ENCODE measurements around the gene ELK3. TPM values are rescaled to one million over a fixed set of nuclear protein-coding genes. Genes with fewer than 3 reads are reported as not detected.
A peak's percentile ranks its signal among the peaks of the same experiment; 100 is the strongest.

Gene ELK3
- total RNA-seq, 1 experiment from 2014 or later: 30.9 TPM

DNA sequence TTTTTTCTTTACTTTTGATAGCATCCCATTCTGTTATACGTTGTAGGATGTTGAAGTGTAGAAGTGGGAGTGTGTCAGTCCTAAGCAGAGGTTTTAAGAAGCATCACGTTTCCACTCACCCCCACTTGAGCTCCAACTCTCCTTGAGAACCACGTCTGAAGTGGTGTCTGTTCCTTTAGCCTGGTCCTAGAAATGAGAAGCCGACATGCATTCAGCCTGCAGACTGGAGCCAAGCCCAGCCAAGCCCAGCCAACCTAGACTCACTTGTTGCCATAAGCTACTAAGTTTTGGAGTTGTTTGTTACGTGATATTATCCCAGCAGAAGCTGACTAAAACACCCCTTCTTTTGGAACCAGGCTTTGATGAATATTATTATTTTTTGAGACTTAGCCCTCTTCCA is 4.4 kb upstream of the ELK3 start:
- DNase-seq (ENCODE audit: low spot score): no peak

DNA sequence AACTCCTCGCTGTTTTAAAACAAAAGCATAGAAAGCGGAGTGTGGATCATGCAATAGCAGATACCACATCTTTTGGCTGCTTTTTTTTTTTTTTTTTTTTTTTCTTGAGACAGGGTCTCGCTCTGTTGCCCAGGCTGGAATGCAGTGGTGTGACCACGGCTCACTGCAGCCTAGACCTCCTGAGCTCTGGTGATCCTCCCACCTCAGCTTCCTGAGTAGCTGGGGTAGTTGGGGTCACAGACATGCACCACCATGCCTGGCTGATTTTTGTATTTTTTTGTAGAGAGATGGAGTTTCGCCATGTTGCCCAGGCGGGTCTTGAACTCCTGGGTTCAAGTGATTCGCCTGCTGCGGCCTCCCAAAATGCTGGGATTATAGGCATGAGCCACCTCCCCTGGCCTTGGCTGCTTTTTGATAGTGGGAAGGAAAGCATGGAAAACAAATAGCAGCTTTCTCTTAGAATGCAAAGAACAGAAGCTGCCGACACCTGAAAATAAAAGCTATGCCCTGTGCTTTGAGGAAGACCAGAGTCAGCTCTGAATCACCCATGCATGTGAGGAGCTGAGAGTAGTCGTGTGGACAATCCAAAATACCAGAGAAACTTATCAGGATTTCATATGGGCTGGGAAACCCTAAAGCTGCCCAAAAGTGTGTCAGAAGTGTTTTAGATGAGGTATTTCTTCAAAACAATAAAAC is 3.6 kb upstream of the ELK3 start:
- no peak for DNase-seq (ENCODE audit: low spot score)

DNA sequence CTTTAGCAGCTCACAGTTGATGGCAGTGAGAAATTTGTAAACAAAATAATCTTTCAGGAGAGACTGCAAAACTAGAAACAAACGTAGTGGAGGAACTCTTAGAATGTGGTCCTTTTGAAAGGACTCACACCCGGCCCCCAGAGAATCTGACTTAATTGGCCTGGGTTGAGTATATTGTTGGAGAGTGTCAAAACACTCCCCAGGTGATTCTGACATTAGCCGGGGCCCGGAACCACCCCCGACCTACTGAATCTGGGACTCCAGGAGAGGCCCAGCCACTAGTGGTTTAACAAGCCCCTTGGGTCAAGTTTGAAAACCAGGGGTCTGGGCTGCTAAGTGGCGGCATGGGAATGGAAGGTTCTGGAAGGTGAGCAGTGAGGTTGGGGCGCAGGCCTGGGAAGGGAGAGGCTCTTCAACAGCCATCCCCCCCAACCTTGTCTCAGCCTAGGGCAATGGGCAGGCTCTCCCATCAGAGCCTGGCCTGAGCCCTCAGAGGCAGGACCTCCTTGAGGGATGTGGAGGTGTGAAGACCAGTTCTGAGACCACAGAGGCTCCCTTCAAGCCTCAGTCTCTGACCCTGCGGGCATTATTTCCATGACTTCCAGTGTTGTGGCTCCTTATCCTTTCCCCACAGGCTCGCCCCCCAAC is 1.1 kb upstream of the ELK3 start:
- no peak for DNase-seq (ENCODE audit: low spot score)

DNA sequence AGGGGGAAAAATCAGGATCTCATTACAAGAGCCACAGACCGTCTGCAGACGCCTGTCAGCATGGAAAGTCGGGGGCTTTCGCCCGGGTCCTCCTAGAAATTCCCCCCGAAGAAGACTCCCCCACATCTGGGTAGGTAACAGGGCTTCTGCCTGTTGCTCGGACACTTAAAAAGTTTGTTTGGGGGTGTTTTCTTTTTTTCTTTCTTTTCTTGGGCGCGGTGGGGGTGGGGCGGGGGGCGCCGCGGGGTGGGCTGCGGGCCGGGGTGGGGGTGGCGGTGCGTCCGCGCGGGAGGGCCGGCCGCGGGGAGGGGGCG is 358 bp downstream of the ELK3 start:
- no peak for DNase-seq (ENCODE audit: low spot score)

DNA sequence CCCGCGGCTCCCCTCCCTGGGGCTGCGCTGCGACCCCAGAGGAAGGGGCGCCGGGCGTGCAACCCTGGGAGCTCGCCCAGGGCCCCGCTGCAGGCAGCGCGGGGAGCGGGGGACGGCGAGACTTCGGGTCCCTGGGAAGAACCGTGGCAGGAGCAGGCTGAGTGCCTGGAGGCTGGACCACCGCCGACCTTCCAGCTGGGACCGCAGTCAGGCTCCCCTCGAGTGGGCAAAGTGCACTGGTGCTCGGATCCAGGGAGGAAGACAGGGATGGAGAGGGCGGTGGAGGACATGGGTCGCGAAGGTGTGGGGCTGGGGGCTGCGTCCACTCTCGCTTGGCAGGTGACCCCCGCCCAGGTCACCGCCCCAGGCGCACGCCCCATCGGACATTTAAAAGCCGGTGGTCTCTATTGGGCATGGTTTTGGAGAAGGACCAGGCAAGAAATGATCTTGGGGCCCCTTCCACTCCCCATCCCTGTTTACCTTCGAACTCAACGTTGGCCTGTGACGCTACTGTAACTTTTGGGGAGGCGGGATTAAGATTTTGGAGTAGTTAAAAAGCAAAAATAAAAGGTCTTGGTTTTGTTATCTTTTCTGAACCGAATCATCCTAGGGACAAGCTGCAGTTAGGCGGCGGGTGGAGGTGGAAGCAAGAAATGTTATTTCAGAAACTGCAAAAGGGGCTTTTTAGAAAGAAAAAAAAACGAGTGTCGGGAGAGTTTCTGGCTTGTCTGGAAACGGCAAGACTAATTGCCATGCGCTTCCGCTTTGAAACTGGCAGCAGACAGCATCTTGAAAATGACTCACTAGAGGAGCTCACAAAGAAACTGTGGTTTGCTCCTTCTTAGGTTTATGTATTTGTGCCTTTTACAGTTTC is 1.0 kb downstream of the ELK3 start:
- peak; percentile 85 for DNase-seq (ENCODE audit: low spot score)

DNA sequence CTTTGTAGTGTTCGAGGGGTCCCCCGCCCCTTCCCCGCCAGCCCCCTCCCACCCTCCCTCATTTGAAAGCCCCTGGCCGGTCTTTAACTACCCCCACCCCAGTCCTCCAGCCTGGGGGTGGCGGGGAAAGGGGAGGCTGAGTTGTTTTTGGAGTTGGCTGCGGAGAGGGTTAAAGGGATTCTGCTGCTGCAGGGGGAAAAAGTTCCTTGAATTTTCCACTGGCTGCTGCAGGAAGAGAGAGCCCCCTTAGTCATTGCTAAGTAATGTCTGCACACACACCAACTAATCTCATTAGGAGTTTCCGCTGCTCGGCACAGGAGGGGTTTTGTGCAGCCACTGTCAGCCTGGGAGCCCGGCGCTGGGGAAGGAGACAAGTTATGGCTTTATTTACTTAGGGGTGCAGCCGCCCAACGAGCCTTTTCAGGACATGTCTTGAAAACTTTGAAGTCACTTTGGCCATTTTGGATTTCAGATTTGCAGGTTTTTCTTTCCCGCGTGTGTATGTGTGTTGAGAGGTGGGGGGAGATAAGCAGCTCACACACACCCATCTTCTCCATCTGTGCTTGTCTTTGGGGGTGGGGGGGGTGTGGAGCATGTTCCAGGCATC is 1.8 kb downstream of the ELK3 start:
- DNase-seq (ENCODE audit: low spot score): peak; percentile 72

DNA sequence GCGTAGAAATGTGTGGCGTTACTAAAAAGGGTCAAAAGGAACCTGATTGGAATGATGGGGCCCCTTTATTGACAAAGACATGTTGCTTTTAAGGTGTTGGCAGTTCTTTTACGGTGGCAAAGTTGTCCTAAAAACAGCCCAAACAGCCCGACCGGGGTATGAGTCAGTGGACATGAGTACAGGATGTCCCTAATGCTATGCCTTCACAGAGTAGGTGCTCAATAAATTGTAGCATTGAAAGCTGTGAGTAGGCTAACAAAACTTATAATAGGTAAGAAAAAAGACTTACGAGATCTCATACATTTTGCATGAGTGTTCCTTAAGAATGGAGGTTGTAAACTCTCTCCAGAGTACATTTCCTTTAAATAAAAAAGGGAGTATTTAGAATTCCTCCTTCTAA is 2.6 kb downstream of the ELK3 start:
- peak; percentile 49 for DNase-seq (ENCODE audit: low spot score)

DNA sequence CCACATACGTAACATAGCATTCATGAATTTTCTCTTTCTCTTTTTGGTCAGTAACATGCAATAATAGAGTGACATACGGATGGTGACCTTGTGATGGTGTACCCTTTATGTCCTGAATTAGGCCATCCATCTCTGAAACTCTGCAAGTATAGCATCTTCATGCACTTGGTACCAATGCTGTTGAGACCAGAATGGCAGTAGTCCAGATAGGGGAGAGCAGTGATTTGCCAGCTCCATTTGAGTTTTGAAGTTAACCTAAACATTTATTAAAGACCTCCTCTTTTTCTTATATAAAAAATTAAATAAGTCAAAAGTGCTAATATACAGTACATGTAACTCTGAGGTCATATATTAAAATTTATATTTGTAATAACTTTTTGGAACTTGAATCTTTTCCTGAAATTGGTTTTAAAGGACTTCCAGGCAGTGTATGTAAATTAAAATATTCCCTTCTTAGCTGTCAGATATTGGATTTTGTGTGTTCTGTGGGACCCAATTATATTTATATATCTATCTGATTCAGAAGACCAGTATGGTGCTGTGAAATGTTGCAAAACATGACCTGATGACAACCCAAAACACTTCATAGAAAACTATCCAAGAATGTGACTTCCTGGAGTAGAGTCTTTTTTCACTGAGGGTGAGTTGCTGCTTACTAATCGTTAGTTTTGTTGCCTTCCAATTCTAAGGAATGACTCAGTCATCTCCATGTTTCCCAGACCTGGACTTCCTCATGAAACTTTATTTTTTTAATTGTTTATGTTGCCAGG is 3.5 kb downstream of the ELK3 start:
- DNase-seq (ENCODE audit: low spot score): peak; percentile 88

DNA sequence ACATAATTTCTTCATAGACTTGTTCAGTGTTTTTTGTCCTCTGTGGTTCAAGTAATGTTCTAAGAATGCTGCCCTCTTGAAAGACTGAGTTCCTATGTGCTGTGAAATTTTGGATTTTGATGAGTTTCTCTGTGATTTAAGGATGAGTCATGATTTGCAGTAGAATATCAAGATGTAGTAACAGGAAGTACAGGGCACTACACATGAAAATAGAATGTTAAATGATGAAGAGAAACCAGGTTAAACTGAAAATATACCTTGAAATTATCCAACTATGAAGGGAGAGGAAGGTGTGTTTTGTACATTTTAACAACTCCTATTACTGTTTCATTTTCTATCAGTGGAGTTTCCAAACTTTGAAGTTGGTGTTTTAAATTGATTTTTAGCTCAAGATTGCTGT is 4.8 kb downstream of the ELK3 start:
- DNase-seq (ENCODE audit: low spot score): peak; percentile 81

DNA sequence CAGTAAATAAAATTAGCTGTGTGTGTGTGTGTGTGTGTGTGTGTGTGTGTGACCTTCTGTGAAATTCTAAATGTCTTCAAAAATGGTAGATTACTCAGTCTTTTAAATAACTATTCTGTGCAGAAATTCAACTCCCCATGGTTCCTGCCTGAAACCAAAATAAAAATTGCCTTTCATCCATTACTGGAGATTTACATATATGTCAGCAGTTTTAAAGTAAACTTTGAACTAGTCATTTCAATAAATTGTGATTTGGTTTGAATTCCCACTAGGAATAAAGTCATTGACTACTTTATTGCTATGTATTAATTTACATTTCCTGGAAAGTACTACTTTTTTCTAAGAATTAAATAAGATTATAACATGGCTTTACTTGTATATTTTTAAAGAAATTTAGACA is 5.3 kb downstream of the ELK3 start:
- no peak for DNase-seq (ENCODE audit: low spot score)

DNA sequence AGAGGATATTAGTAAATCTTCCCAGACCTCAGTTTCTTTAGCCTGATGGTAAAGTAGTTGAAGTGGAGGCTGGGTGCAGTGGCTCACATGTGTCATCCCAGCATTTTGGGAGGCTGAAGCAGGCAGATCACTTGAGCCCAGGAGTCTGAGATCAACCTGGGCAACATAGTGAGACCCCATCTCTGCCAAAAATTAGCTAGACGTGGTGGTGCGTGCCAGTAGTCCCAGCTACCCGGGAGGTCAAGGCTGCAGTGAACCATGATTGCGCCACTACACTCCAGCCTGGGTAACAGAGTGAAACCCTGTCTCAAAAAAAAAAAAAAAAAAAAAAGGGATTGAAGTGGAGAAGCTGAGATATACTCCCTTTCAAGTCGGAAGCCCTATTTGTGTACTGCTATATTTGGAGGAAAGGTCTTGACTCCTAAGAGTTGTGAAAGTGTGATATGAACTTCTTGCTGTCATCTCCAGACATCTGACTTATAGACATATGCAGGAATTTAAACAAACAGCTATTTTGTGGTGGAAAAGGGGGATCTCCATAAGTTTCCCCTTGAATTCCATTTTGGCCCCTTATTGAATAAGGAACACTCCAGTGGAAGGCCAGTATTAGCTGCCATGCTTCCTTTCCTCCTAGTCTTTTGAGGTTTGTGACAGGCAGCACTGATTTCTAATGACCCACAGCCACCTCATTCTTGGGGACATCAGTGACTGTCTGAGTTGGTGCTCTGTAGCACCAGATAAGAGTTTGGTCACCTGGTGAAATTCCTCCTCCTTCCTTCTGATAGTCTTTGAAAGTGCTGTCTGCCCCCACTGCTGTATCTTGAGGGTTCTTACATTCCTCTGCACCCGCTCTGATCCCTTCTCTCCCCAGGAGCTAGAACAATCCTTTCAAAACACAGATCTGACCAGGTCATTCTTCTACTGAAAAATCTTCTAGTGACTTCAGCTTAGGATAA is 7.4 kb downstream of the ELK3 start:
- DNase-seq (ENCODE audit: low spot score): no peak

DNA sequence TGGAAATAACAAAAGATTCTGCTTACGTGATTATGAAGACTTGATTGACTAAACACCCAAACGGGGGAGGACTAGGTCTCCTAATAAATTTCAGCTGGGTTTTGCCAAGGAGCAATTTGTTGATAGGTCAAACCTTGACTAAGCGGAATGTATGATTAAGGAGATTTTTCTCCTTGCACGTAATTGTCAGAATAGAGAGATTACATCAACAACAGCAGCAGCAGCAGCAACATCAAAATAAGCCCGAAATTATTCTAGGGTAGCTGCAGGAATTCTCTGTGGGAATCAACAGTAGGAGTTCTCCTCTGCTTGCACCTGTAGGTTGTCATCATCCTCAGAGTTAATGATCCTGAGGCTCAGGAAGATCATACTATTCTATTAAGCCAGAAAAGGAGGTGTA is 10.2 kb downstream of the ELK3 start:
- no peak for DNase-seq (ENCODE audit: low spot score)

DNA sequence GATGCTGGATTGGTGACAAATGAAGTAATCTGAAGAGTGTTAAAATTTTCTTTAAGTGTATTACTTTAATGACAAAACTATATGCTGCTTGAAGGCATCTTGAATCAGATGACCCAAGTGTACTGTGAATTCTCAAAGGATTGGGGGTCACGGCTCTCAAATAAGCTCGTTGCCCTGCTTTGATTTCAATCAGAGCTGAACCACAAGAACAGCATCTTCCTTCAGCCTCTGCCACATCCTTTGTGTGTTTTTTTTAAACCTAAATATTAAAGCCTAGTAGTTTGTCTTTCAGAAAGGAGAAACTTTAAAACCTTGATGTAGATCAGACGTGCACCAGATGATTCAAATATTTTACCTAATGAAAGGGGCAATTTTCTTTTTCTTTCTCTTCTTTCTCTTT is 11.7 kb downstream of the ELK3 start:
- no peak for DNase-seq (ENCODE audit: low spot score)

DNA sequence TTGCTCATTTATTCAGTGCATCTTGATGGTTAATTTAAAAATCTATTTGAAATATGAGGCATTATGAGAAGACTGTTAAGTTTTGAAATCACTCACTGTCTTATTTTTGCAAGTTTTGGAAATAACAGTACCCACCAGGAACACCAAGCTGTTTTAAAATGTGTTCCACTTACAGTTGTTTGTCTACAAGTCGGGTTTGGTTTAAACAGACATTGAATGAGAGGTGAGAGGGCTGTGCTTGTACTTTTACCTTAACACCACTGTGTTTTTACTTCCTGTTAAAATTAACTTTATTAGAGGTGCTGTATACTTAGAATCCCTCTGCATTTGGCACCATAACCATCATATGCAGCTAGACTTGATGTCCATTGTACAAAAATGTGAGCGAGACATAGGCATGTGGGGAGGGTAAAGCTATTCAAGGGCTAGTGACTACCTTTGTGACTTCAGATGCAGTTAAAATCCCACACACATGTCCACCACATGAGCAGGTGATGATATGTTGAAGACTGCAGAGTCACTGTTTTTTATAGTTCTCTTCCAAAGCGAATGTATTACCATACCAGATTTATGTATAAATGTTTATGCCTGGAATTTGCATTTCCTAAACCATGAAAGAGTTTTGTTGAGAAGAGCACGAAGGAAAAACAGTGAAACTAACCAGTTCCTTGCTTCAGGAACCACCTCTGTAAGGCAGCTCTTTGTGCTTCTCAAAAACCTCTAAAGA is 12.9 kb downstream of the ELK3 start:
- DNase-seq (ENCODE audit: low spot score): no peak

DNA sequence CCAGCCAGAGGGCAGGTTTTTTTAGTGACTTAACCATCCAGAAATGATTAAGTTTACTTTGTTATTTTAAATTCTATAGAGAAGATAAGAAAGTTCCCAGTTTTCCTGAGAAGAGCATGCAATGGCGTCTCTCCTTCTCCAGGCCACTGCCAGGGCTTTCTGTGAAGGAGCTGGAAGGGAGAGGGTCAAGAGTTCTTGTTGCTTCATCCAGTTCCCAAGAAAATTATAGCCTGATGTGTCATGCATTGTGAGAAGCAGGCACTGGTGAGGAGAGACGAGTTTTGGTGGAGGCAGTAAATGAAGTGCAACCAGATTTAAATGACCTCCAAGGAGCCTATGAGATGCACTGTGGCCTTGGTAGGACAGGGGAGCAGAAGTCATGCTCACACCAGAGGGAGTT is 14.2 kb downstream of the ELK3 start:
- DNase-seq (ENCODE audit: low spot score): peak; percentile 30

DNA sequence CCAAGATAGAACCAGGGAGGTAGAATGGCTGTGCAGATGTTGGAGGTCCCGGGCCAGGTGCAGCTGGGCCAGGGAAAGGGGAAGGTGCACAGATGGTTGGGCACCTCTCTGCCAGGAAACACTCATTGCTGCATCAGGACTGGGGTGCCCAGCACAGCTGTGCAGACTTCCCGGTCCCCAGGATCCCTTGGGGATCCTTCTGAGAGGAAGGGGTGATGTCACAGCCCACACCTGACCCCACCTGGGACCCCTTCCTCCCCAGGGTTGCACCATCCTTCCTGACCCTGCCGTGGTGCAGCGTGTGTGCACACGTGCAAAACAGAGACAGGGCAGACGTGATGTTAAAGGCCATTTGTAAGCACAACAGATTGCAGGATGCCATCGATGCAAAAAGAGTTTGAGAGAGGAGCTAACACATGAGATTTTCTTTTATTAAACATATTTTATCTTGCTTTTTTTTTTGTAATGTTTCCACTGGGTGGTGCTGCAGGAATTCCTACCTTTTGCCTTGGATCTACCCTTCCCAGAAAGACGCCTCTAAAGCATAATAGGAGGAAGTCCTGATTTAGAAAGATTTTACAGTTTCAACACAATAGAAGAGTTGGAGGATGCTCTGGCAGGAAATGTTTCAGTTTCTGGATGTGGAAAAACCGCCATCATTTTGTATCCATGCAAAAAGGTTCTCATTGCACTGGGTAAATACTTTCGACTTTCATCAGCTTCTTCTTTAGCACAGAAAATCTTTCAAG is 14.8 kb downstream of the ELK3 start:
- DNase-seq (ENCODE audit: low spot score): no peak

DNA sequence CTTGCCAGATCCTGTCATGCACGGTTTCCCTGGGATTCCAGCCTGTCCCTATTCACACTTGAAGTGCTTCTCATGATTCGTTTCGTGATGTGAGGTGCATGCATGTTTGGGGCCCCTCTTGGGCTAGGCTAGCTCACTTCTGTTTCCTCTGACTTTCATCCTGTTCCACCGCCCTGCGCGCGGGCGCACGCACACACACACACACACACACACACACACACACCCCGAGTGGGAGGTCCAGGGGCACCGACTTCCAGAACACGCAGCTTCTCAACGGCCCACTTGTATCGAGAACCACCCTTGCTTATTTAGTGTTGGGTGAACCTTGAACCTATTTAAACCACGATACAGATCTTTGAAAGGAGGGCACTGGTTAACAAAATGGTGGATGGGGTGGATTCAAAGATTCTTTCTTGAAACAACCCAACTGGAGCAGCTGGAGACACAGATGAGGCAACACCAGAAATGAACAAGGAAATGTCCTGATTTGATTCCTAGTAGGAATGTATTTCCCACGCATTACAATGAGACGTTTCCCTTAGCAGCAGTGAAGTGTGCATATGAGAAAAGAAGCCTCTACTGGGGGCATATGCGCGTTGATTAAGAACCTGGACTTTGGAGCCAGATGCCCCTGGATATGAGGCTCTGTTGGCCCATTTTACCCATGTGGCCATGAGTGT is 16.3 kb downstream of the ELK3 start:
- DNase-seq (ENCODE audit: low spot score): no peak

DNA sequence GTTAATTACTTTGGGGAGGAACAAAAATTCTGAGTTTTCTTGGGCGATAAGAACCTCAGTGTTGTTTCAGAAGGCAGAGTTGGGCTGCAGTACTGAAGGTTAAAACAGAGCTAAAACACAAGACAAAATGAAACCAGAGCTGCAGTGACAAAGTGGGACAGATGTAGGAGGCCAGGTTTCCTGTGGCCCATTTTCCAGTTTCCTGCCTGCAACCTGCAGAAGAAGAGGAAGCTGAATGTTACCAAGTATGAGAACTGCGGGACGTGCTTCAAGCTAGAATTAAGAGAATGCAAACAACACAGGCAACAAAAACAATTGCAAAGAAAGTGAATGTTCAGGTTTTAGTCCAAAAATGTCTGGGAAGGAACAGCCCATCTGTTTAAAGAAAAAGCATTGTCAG is 17.8 kb downstream of the ELK3 start:
- DNase-seq (ENCODE audit: low spot score): no peak

All from A172 (cell line).